ENCODE measurements around the gene ZNF18. TPM values are rescaled to one million over a fixed set of nuclear protein-coding genes. Genes with fewer than 3 reads are reported as not detected.

Gene ZNF18, protein sequence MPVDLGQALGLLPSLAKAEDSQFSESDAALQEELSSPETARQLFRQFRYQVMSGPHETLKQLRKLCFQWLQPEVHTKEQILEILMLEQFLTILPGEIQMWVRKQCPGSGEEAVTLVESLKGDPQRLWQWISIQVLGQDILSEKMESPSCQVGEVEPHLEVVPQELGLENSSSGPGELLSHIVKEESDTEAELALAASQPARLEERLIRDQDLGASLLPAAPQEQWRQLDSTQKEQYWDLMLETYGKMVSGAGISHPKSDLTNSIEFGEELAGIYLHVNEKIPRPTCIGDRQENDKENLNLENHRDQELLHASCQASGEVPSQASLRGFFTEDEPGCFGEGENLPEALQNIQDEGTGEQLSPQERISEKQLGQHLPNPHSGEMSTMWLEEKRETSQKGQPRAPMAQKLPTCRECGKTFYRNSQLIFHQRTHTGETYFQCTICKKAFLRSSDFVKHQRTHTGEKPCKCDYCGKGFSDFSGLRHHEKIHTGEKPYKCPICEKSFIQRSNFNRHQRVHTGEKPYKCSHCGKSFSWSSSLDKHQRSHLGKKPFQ
- polyA plus RNA-seq (2013, experiment 1 of 2): 5.4 TPM
- 5.6 TPM for polyA plus RNA-seq (2013, experiment 2 of 2)

GRCh38 chr17:11997147-11997971 is at the start of gene ZNF18:
Gene ZNF18, minus strand, starts transcription at chr17:11997475. Its CDS starts 4,646 bp downstream, at chr17:11992829.
- Histone ChIP-seq H3K4me2 (ENCODE audit: low read length) (peak within 1 kb of the TSS; percentile 90), H3K9ac (ENCODE audit: low read length) (peak within 1 kb of the TSS; percentile 88), H3K36me3 (ENCODE audit: control insufficient read depth, insufficient read depth, low read length) (no peaks in the 10 kb centered on the region), H2BK120ac (ENCODE audit: low read depth, low read length) (peak within 1 kb of the TSS; percentile 8), H2BK5ac (ENCODE audit: low read length) (no peak within 1 kb of the TSS), H3K27me3 (ENCODE audit: insufficient read depth, low read length, poor library complexity) (no peaks in the 10 kb centered on the region), H3K79me2 (ENCODE audit: control insufficient read depth, insufficient read depth, low read length) (no peaks in the 10 kb centered on the region), H3K4ac (ENCODE audit: low read depth, low read length) (peak within 1 kb of the TSS; percentile 77), H2AK5ac (ENCODE audit: low read length) (peak within 1 kb of the TSS; percentile 70), H3K27ac (ENCODE audit: low read depth, low read length) (peak within 1 kb of the TSS; percentile 70), H3K23ac (ENCODE audit: low read length) (no peak within 1 kb of the TSS), H2BK15ac (replicated peaks; ENCODE audit: low read depth) (no peak within 1 kb of the TSS), H3K56ac (ENCODE audit: low read length) (peak within 1 kb of the TSS; percentile 94), H3K4me3 (ENCODE audit: low read length) (peak within 1 kb of the TSS; percentile 83), H3K18ac (ENCODE audit: low read length) (peak within 1 kb of the TSS; percentile 61), H4K8ac (ENCODE audit: low read depth, low read length) (no peak within 1 kb of the TSS), H3K79me1 (ENCODE audit: low read length) (no peaks in the 10 kb centered on the region), H4K5ac (ENCODE audit: low read length) (peak within 1 kb of the TSS; percentile 98), H3K4me1 (ENCODE audit: control insufficient read depth, low read depth, low read length) (peaks cover 2% of the 10 kb centered on the region)
- peak; percentile 97 for DNase-seq
- no CpG with 5 or more reads among the region's 74 CpGs for WGBS (ENCODE audit: extremely low coverage, insufficient coverage, low lambda C conversion rate)

- H2BK15ac ChIP-seq (replicated peaks; ENCODE audit: low read depth): no peak overlapping the region
- no peak overlapping the region for H2AK5ac ChIP-seq (ENCODE audit: low read length)
- DNase-seq: peak; percentile 80
- H3K56ac ChIP-seq (ENCODE audit: low read length): no peak overlapping the region
- H3K79me2 ChIP-seq (ENCODE audit: control insufficient read depth, insufficient read depth, low read length): peaks cover 56% of the 10 kb centered on the region
- H3K9ac ChIP-seq (ENCODE audit: low read length): no peak overlapping the region
- H3K27me3 ChIP-seq (ENCODE audit: insufficient read depth, low read length, poor library complexity): no peaks in the 10 kb centered on the region
- no peak overlapping the region for H3K4ac ChIP-seq (ENCODE audit: low read depth, low read length)
- H3K18ac ChIP-seq (ENCODE audit: low read length): no peak overlapping the region
- H4K5ac ChIP-seq (ENCODE audit: low read length): no peak overlapping the region
- H3K36me3 ChIP-seq (ENCODE audit: control insufficient read depth, insufficient read depth, low read length): no peaks in the 10 kb centered on the region
- no peak overlapping the region for H2BK120ac ChIP-seq (ENCODE audit: low read depth, low read length)
- WGBS (ENCODE audit: extremely low coverage, insufficient coverage, low lambda C conversion rate): no CpG with 5 or more reads among the region's 2 CpGs
- no peak overlapping the region for H3K23ac ChIP-seq (ENCODE audit: low read length)
- peaks cover 7% of the 10 kb centered on the region for H3K79me1 ChIP-seq (ENCODE audit: low read length)
- no peak overlapping the region for H3K4me3 ChIP-seq (ENCODE audit: low read length)
- no peak overlapping the region for H3K4me2 ChIP-seq (ENCODE audit: low read length)
- H2BK5ac ChIP-seq (ENCODE audit: low read length): no peak overlapping the region
- H3K4me1 ChIP-seq (ENCODE audit: control insufficient read depth, low read depth, low read length): peaks cover 24% of the 10 kb centered on the region
- H3K27ac ChIP-seq (ENCODE audit: low read depth, low read length): no peak overlapping the region
- no peak overlapping the region for H4K8ac ChIP-seq (ENCODE audit: low read depth, low read length)
Measured at GRCh38 chr17:12046786-12047185, 49.5 kb upstream of the ZNF18 start.

- peaks cover 9% of the 10 kb centered on the region for H3K79me1 ChIP-seq (ENCODE audit: low read length)
- H3K56ac ChIP-seq (ENCODE audit: low read length): no peak overlapping the region
- no peak overlapping the region for H2BK15ac ChIP-seq (replicated peaks; ENCODE audit: low read depth)
- H4K8ac ChIP-seq (ENCODE audit: low read depth, low read length): no peak overlapping the region
- H4K5ac ChIP-seq (ENCODE audit: low read length): no peak overlapping the region
- peaks cover 16% of the 10 kb centered on the region for H3K4me1 ChIP-seq (ENCODE audit: control insufficient read depth, low read depth, low read length)
- H3K18ac ChIP-seq (ENCODE audit: low read length): peak overlapping the region; percentile 51
- H3K4ac ChIP-seq (ENCODE audit: low read depth, low read length): no peak overlapping the region
- H3K27ac ChIP-seq (ENCODE audit: low read depth, low read length): no peak overlapping the region
- no peak for DNase-seq
- no peaks in the 10 kb centered on the region for H3K27me3 ChIP-seq (ENCODE audit: insufficient read depth, low read length, poor library complexity)
- no peak overlapping the region for H3K23ac ChIP-seq (ENCODE audit: low read length)
- no peak overlapping the region for H2AK5ac ChIP-seq (ENCODE audit: low read length)
- H3K4me3 ChIP-seq (ENCODE audit: low read length): no peak overlapping the region
- no peak overlapping the region for H3K9ac ChIP-seq (ENCODE audit: low read length)
- no peaks in the 10 kb centered on the region for H3K36me3 ChIP-seq (ENCODE audit: control insufficient read depth, insufficient read depth, low read length)
- no peak overlapping the region for H2BK120ac ChIP-seq (ENCODE audit: low read depth, low read length)
- peaks cover 47% of the 10 kb centered on the region for H3K79me2 ChIP-seq (ENCODE audit: control insufficient read depth, insufficient read depth, low read length)
- WGBS (ENCODE audit: extremely low coverage, insufficient coverage, low lambda C conversion rate): no CpG with 5 or more reads among the region's 6 CpGs
- H2BK5ac ChIP-seq (ENCODE audit: low read length): no peak overlapping the region
- H3K4me2 ChIP-seq (ENCODE audit: low read length): no peak overlapping the region
Measured at GRCh38 chr17:12043702-12044101, 46.4 kb upstream of the ZNF18 start.

GRCh38 chr17:12041312-12041711 is 44.0 kb upstream of the ZNF18 start:
- no peak overlapping the region for H2AK5ac ChIP-seq (ENCODE audit: low read length)
- no peak overlapping the region for H3K9ac ChIP-seq (ENCODE audit: low read length)
- H3K27me3 ChIP-seq (ENCODE audit: insufficient read depth, low read length, poor library complexity): no peaks in the 10 kb centered on the region
- H3K4ac ChIP-seq (ENCODE audit: low read depth, low read length): no peak overlapping the region
- no peak for DNase-seq
- H3K27ac ChIP-seq (ENCODE audit: low read depth, low read length): no peak overlapping the region
- no peak overlapping the region for H2BK5ac ChIP-seq (ENCODE audit: low read length)
- peaks cover 7% of the 10 kb centered on the region for H3K79me1 ChIP-seq (ENCODE audit: low read length)
- no peaks in the 10 kb centered on the region for H3K36me3 ChIP-seq (ENCODE audit: control insufficient read depth, insufficient read depth, low read length)
- H4K5ac ChIP-seq (ENCODE audit: low read length): no peak overlapping the region
- H3K18ac ChIP-seq (ENCODE audit: low read length): no peak overlapping the region
- no peak overlapping the region for H4K8ac ChIP-seq (ENCODE audit: low read depth, low read length)
- no peak overlapping the region for H2BK15ac ChIP-seq (replicated peaks; ENCODE audit: low read depth)
- no peak overlapping the region for H3K4me3 ChIP-seq (ENCODE audit: low read length)
- H2BK120ac ChIP-seq (ENCODE audit: low read depth, low read length): no peak overlapping the region
- no peak overlapping the region for H3K4me2 ChIP-seq (ENCODE audit: low read length)
- H3K79me2 ChIP-seq (ENCODE audit: control insufficient read depth, insufficient read depth, low read length): peaks cover 37% of the 10 kb centered on the region
- no peak overlapping the region for H3K56ac ChIP-seq (ENCODE audit: low read length)
- no peak overlapping the region for H3K23ac ChIP-seq (ENCODE audit: low read length)
- peaks cover 11% of the 10 kb centered on the region for H3K4me1 ChIP-seq (ENCODE audit: control insufficient read depth, low read depth, low read length)
- no CpG with 5 or more reads among the region's 3 CpGs for WGBS (ENCODE audit: extremely low coverage, insufficient coverage, low lambda C conversion rate)

GRCh38 chr17:12040478-12040877 is 43.2 kb upstream of the ZNF18 start:
- no CpG with 5 or more reads among the region's 3 CpGs for whole genome bisulfite sequencing (ENCODE audit: extremely low coverage, insufficient coverage, low lambda C conversion rate)
- H2BK15ac ChIP-seq (replicated peaks; ENCODE audit: low read depth): no peak overlapping the region
- no peak for DNase-seq

More at GRCh38 chr17:12040478-12040877, 43.2 kb upstream of the ZNF18 start:
- Histone ChIP-seq H3K36me3 (ENCODE audit: control insufficient read depth, insufficient read depth, low read length) (no peaks in the 10 kb centered on the region), H3K4me2 (ENCODE audit: low read length) (no peak overlapping the region), H3K27me3 (ENCODE audit: insufficient read depth, low read length, poor library complexity) (no peaks in the 10 kb centered on the region), H2BK120ac (ENCODE audit: low read depth, low read length) (no peak overlapping the region), H3K79me1 (ENCODE audit: low read length) (peaks cover 7% of the 10 kb centered on the region), H3K79me2 (ENCODE audit: control insufficient read depth, insufficient read depth, low read length) (peaks cover 30% of the 10 kb centered on the region), H3K4ac (ENCODE audit: low read depth, low read length) (no peak overlapping the region), H3K18ac (ENCODE audit: low read length) (no peak overlapping the region), H4K8ac (ENCODE audit: low read depth, low read length) (no peak overlapping the region), H4K5ac (ENCODE audit: low read length) (no peak overlapping the region), H3K9ac (ENCODE audit: low read length) (no peak overlapping the region), H3K4me1 (ENCODE audit: control insufficient read depth, low read depth, low read length) (peaks cover 3% of the 10 kb centered on the region), H3K4me3 (ENCODE audit: low read length) (no peak overlapping the region), H3K56ac (ENCODE audit: low read length) (no peak overlapping the region), H3K27ac (ENCODE audit: low read depth, low read length) (no peak overlapping the region), H3K23ac (ENCODE audit: low read length) (no peak overlapping the region), H2AK5ac (ENCODE audit: low read length) (no peak overlapping the region), H2BK5ac (ENCODE audit: low read length) (no peak overlapping the region)

Data from mesendoderm (in vitro differentiated cells).